Measurements from ENCODE around the gene SYNCRIP.
"Not testable (repeated sequence)": the region's sequence is repeated elsewhere in the genome, so short reads cannot be mapped to it uniquely, and the experiment has no call there.

The SYNCRIP gene

DNA sequence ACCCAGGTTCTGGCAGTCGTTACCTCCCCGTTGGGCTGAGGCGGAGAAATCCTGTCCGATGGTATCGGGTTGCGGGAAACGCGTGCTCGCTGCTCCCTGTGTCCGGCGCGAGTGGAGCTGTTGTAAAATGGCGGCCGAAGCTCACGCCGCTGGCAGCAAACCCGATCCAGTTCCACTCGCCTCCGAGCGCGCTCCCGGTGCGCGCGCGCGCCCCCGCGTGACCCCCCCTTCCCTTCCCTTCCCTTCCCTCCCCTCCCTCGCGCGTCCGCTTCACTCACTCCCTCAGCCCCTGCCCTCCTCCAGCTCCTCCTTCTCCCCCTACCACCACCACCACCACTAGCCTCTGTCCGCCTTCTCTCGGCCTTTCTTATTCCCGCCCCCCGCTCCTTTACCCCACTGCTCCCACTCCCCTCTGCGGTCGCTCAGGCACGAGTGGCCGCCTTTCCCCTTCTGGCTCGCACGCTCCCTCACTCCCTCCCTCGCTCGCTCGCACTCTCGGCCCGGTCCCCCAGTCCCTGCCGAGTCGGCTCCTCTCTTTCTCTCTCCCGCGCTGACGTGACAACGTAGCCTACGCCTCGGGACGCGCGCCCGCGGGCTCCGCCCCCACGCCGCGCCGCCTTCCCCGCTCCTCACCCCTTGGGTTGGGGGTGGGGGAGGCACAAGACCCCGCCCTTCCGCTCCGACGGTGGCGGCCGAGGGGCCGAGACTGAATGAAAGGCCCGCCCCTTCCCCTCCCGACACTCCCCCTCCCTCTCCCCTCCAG lies at the start of gene SYNCRIP:
SYNCRIP (minus strand) TSS at position 113 of the 763 bp plus-strand sequence. CDS start 1,447 bp downstream, outside the sequence.
- peak; percentile 88 for DNase-seq

DNA sequence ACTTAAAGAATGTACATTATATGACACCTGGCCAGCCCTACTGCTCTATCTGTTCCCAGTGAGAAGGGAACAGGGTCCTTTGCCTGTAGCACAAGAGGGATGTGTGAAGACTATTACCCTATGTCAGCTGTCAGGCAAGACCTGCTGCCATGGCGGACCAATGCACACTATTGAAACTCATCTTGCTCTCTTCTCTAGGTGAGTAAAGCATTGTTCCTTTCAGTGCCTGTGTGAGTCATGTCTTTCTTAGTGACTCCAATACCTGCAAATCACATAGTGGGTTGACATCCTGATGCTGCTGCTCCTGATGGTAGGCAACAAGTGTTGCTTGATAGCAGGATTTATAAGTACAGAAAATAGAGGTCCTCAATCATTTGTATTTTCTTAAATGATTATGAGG lies 48.8 kb upstream of the SYNCRIP start:
- no peak for DNase-seq

DNA sequence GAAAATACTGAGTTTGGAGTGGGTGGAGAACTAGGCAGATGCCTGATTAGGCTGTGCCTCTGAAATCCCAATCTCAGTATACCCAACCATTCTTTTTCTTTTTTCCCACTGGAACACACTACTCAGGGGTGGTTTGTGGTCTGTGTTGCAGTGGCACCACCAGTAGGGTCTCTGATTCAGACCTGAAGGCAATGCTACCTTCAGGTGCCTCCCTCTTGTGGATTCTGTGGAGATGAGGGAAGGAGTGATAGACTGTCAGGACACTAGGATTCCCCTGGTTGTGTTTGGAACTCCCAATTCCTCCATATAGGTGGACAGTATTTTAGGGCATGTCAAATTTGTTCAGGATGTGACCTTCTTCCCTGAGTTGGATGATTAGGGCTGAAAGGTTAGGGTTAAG lies 47.4 kb upstream of the SYNCRIP start:
- DNase-seq = no peak

DNA sequence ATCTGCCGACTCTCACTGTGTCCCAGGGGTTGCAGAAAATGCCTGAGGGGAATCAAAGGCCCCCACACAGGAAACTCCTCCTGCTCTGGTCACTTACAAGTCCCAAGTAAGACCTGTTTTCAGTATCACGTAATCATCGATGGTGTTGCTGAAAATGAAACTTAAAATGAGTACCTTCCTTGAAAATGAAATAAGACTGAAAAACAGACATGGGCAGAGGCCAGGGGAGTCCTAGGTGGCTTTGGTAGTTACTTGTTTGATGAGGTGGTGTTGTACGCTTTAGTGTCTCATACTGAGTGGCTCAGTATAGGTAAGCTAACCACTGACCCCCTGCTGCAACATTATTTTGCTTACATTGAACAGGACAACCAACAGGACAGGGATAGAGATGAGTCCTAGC lies 43.0 kb upstream of the SYNCRIP start:
- no peak for DNase-seq

DNA sequence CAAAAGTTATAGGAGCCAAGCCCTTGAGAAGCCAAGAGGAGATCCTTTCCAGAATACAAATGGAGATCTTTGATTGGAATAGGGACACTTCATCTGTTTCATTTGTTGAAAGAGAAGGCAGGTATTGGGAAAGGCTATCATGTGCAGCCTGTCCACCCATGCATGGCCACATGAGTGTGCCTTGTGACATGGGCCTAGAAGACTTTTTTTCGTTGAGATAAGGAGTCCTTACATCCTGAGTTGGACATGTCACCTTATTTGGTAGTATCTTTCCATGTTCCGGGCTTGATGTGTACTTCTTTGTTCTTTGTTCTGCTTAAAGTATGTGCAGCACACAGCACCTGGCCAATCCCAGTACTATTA lies 42.1 kb upstream of the SYNCRIP start:
- no peak for DNase-seq

DNA sequence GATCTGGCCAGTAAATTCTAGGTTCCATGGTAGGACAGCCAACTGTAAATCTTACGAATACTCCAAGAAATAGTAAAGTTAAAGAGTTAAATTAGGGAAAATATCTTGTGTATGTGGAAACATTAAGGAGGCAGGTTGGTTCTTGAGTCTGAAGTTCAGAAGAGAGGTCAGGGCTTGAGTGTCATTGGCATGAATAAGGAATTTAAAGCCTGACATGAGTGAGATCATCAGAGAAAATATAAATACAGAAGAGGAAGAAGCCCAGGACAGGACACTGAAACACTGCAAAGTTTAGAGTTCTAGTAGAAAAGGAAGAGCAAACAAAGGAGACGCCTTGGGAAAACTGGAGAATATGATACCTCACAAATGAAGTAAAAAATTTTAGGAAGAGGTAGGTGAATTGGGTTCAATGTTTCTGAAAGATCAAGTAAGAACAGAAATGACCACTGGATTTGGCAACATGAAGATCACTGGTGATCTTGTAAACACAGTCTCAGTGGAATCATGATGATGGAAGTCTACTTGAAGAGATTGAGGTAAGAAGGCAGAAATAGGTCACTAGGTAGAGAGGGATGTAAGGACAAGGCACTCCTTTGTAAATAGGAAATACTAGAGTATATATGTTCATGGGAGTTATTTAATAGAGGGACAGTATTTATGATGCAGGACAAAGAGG lies 41.6 kb upstream of the SYNCRIP start:
- DNase-seq = no peak

DNA sequence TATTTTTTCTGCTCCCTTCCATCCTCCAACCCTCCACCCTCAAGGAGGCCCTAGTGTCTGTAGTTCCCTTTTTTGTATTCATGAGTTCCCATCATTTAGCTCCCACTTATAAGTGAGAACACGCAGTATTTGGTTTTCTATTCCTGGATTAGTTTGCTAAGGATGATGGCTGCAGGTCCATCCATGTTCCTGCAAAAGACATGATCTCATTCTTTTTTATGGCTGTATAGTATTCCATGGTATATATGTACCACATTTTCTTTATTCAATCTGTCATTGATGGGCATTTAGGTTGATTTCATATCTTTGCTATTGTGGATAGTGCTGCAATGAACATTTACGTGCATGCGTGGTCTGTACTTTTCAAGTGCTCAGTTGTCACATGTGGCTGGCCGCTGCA lies 39.2 kb upstream of the SYNCRIP start:
- not testable (repeated sequence) for DNase-seq

DNA sequence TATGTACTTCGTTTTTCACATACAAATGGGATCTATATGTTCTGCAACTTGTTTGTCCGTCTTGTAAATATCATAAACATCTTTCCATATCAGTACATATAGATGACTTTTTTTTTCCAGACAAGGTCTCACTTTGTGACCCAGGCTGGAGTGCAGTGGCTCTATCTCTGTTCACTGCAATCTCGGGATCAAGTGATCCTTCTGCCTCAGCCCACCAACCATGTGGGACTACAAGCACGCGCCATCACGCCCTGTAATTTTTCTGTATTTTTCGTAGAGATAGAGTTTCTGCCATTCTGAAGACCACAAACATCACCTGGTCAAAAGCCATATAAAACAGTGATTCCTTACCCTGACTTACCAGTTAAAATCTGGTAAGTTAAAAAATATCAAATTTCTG lies 37.7 kb upstream of the SYNCRIP start:
- DNase-seq = no peak

DNA sequence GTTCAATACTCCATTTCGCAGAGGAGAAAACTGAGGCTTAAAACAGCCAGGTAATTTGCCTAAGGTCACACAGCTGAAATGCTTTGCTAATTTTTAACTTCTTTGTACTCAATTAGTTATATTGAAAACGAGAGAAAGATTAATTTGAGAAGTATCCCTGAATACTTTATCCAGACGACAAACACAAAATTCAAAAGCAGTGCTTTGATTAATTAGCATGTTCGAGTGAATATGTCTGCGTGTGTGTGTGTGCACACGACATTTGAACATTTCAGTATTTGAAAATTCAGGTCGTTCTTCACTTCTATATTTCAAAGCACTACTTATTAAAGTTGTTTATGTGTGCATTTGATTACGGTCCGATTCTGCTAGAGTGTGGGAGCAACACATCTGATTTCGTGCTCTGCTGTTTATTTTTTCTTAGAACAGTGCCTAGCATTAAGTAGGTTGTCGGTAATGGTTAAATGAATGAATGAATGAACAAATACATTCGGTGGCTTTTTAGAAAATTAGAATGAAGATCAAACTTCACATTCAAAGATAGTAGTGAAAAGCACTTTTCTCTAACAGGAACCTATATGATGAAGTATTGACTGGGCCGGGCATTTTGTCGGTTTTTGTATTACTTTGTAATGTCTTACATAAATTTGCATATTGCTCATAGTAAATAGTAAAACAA lies 36.9 kb upstream of the SYNCRIP start:
- no peak for DNase-seq

DNA sequence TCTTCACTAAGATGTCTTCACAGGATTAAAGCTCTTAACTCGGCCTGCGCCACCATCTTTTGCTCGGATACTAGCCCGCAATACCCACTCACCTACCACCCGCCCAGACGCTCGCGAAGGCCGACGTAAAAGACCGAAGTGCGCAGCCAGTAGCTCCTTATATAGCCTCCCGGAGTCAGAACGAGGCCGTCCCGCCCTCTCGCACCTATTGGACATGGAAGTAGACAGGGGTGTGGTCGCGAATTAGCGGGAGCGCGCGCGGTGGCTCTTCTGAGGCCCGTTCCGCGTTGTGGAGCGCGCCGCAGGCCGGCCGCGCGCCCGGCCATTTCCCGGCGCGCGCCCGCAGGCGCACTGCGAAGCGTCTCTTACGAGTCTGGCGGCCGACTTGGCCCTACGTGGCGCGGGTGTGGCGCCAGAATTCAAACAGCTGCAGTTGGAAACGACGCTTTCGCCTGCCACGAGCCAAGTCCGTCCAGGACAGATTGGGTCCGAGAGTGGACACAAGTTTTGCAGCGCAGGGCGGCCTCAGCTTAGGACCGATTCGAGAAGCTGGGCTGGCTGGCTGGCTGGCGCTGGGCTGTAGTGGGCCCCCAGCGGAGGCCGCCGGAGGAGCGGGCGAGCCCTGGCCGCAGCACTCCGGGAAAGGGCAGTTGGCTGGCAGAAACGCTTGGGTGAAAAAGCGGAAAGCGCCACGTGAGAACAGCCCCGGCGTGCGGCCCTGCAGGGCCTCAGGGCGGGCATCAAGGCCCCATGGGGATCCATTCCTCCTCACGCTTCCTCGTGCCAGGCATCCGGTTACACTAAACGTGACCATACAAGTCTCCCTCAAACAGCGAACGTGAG lies 36.1 kb upstream of the SYNCRIP start:
- peak; percentile 100 for DNase-seq

DNA sequence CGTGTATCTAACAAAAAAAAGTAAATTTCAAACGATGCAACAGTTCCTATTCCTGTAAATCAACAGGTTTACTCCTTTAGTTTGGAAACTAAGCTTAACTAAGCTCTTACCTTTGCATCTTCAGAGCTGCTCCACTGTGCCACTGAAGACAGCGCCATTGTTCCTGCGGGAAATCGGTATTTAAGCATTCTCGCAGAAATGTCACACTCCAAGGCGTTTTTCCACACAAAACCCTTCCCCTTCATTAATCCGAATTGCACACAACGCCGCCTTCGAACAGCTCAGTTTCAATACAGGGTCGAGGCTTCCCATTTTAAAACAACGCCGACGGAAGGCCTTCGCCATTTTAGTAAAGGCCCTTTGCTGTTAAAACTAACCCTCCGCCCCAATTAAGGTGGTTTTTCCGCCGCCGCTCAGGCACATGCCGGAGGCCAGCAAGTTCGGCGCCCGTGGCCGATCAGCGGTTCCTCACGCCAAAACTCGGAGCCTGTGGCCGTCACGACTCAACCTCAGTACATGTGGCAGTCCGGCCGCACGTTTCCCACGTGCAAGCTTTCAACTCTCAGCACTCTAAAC lies 35.4 kb upstream of the SYNCRIP start:
- no peak for DNase-seq

DNA sequence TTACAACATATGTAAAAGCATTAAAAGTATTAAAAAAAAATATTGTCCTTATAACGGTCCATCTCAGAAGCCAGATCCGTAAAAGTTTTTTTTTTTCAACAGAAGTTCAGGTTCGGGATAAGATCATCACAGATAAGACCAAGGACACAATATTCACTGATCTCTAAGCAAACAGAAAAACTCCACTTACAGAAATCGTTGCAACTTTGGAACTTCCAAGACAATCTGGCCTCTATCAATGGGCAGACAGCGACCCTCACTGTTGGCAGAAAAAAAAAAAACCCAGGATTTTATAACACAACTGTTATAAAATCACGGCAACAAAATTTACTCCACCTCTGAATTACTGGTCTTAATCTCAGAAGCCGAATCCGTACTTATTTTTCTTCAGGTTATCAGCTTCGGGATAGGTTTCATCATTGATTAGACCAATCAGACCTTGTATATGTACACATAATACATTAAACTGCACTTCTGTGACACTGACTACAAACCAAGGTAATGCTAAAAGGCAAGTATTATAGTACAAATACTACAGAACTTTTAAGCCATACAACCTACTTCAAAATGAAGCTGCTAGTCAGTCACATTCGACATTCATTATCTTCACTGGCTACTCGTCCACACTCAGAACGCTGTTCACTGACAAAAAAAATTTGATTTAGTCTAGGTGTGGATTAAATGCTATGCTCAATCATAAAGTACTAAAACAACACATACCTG lies 34.7 kb upstream of the SYNCRIP start:
- peak; percentile 15 for DNase-seq

DNA sequence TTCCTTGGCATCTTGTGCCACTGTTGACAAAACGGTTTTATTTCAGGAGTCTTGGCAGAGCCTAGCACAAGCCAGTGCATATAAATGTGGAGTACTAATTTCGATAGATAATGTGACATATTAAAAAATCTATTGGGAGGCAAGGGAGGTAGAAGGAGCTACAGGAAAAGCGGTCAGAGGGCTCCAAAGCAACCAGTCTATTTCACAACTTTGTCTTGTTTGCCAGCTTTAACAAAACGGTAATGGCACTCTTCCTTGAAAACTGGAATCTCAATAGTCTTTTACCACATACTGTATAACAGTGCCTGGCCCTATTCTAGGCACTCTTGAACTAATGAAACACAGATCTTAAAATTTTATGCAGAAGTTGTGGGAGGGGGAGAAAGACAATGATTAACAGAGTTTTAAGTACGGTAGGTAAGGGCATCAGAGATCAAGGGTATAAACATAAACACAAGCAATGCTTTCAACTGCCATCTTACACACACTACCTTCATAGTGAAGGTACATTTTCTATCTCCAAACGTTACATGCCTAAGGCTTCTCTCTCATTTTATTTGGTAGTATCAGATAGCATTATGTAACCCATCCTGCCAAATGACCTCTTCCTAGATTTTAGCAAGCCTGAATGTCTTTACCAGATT lies 33.5 kb upstream of the SYNCRIP start:
- no peak for DNase-seq

DNA sequence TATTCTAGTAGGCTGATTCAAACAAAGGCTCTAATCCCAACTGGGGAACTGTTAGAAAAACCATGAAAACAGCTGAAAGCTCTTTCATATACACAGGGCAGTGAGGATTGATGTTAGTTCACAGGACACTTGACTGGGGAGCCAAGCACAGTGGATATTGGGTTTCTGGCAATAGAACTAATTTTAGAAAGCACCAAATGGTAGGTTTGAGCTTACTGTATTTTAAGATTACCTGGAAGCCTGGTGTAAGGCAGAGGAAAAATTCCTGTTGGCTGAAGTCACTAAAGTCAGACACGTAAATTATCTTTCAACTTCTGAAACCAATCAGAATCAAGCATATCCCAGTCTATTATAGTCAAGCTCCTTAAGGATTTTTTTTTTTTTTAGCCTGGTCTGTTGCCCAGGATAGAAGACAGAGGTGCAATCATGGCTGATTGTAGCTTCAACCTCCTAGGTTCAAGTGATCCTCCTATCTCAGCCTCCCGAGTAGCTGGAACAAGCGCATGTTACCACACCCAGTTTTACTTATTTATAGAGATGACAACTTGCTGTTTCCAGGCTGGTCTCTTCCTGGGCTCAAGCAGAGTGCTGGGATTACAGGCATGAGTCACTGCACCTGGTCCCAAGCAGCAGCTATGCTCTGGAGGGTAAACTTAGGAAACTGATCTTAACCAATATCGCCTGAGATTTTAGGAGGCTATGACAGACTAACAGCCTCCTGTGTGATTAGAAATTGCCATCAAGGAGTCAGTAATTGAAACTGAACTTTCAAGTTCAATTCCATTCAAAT lies 32.5 kb upstream of the SYNCRIP start:
- DNase-seq = peak; percentile 11

DNA sequence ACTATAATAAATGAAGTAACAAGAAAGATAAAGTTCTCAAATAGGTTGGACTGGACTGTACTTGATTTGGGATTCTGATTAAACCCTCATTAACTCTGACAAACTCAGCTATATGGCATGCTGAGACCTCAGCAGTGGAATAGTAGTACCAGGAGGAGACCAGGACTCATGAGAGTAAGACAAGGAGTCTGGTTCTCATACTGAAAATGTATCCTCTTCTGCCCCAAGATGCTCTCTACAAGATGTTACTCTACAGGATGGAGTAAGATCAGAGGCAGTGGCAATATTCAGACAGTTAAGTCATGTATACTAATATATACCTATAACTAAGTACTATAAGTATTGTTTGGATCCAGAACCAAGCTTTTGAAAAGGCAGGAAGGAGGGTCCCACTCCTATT lies 31.9 kb upstream of the SYNCRIP start:
- DNase-seq = no peak

DNA sequence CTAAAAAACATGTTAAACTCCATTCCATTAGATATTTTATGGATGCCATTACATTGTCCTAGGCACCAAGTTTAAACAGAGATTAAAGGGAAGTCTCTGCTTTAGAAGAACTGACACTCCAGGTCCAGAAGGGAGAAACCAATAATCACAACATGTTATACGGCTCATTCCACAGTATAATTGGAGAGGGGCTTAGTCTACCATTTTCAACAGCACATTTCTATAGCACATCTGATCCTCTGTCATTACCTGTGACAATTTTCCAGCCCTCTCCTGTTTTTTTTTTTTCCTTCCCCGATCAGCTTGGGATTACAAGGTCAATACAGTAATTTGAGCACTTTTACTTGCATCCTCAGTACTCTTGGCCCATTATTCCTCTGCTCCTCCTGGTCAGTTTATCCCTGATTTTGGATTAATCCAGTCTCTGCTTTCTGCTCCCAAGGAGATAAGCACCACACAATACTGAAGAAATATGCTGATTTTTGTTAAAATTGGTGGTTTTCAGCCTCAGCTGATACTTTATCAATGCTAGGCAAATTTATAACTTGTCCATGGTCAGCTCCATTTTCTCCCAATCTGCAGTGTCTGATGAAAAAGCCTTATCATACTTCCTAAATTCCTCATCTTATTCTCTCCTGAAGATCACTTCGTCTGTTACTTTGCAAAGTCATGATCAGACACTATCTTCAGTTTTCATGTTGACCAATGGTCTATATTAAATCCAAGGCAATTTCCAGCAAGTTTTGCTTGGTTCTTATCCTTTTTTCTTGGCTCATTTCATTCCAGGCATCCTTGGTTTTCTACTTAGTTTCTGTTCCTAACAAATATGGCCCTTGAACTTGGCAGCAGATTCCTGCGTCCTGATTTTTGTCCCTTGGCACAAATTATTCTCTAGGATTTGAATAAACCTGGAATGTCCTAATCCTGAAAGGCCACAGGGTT lies 30.8 kb upstream of the SYNCRIP start:
- DNase-seq = no peak

DNA sequence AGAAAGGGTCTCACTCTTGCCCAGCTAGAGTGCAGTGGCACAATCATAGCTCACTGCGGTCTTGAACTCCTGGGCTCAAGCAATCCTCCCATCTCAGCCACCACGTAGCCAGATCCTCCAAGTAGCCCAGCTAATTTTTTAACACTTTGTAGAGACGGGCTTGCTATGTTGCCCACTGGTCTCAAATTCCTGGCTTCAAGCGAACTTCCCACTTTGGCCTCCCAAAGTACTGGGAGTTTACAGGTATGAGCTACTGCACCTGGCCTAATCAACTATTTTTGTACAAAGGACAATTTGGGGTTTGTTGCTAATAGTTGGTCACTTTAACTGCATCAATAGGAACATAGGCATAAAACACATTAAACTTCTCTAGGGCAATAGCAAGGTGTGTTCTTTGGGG lies 29.9 kb upstream of the SYNCRIP start:
- no peak for DNase-seq

DNA sequence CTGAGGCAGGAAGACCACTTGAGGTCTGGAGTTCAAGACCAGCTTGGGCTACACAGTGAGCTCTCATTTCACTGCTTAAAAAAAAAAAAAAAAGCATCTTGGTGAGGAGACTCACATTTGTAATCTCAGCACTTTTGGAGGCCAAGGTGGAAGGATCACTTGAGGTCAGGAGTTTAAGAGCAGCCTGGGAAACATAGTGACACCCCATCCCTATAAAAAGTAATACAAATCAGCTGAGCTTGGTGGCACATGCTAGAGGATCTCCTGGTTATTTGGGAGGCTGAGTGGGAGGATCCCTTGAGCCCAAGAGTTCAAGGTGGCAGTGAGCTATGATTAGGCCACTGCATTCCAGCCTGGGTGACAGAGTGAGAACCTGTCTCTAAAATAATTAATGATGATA lies 29.4 kb upstream of the SYNCRIP start:
- no peak for DNase-seq

DNA sequence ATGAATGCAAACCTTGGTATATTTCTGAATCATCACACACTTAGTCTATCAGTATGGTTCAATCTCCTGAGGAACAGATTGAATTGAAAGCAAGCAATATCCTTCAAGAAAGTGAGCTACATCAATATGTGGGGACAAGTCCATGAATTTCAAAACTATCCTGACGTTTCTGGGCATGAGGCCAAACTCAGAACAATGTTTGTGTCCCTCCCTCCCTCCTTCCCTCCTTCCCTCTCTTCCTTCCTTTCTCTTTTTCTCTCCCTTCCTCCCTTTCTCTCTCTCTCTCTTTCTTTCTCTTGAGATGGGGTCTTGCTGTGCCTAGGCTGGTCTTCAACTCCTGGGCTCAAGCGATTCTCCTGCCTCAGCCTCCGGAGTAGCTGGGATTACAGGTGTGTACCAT lies 27.9 kb upstream of the SYNCRIP start:
- no peak for DNase-seq

Measured in kidney glomerular epithelial cell (primary cell).